Renal cortex interstitium (tissue), 11 donors: ENCODE data around the gene RAB36. TPM values are rescaled to one million over a fixed set of nuclear protein-coding genes. Genes with fewer than 3 reads are reported as not detected.

Experiments
- DNase-seq, 11 donors: peaks; one replicate each; pipeline ENCODE4 v3.0.0-alpha.2; 2013; ENCODE audit warnings: low read depth in 9 of 11, low spot score in 4 of 11; ENCODE audit errors: extremely low read depth in 1 of 11
- polyA plus RNA-seq, 3 donors: library from polyadenylated mRNA; unstranded; fragments of 120-200 nt; gene quantifications; one replicate each; pipeline ENCODE4 v1.2.1, GENCODE V29; 2013; ENCODE audit not compliant: insufficient read length in 3 of 3

RAB36 gene
- polyA plus RNA-seq, 3 donors = 15.0 to 20.9 (median 16.5) TPM

GRCh38 chr22:23146478-23147205, 1.4 kb downstream of the RAB36 start:
- DNase-seq = no peak

- DNase-seq = no peak
Measured at GRCh38 chr22:23147617-23148387, 2.5 kb downstream of the RAB36 start.

- DNase-seq = no peak
Measured at GRCh38 chr22:23149743-23150238, 4.5 kb downstream of the RAB36 start.

GRCh38 chr22:23150762-23151161, 5.5 kb downstream of the RAB36 start:
- DNase-seq = no peak

GRCh38 chr22:23151827-23152226, 6.5 kb downstream of the RAB36 start:
- DNase-seq = no peak

GRCh38 chr22:23152238-23153114, 7.2 kb downstream of the RAB36 start:
- DNase-seq = no peak

- DNase-seq = no peak
Measured at GRCh38 chr22:23153994-23154393, 8.7 kb downstream of the RAB36 start.

DNA sequence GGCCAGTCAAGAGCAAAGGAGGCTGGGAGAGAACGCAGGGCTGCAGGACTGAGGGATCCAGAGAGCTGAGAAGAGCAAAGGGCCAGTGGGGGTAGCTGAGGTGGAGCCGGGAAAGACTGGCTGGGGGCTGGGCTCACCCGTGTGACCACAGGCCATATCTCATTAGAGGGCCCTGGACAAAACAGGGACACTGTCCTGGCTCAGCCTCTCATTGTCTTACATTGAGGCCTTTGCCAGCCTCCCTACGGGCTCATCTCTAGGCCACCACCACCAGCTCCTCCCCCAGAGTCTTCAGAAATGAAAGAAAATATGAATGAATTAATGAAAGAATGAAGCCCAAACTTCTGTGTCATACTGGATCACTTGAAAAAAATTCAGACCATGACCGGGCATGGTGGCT, 9.2 kb downstream of the RAB36 start:
- DNase-seq = no peak

DNA sequence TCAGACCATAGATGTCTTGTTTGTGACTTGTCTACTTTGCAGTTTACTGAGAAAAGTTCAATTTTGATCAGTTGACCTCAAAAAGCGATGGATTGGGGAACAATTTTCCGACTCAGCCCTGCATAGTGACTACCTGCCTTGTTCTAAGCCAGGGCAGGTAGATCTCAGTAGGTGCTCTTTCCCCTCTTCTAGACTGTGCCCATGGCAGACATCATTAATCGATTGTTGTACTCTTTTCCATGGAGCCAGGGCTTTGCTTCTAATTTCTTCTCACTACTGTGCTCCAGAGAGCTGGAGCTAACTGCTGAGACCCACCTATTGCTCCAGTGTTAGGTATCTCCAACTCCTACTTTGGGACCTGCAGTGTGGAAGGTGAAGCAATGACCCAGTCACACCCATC, 9.9 kb downstream of the RAB36 start:
- DNase-seq = no peak

- no peak for DNase-seq
Measured at GRCh38 chr22:23155831-23156230, 10.6 kb downstream of the RAB36 start.

- DNase-seq = no peak
Measured at GRCh38 chr22:23156286-23156685, 11.0 kb downstream of the RAB36 start.

- DNase-seq = no peak
Measured at GRCh38 chr22:23157560-23158515, 12.6 kb downstream of the RAB36 start.

DNA sequence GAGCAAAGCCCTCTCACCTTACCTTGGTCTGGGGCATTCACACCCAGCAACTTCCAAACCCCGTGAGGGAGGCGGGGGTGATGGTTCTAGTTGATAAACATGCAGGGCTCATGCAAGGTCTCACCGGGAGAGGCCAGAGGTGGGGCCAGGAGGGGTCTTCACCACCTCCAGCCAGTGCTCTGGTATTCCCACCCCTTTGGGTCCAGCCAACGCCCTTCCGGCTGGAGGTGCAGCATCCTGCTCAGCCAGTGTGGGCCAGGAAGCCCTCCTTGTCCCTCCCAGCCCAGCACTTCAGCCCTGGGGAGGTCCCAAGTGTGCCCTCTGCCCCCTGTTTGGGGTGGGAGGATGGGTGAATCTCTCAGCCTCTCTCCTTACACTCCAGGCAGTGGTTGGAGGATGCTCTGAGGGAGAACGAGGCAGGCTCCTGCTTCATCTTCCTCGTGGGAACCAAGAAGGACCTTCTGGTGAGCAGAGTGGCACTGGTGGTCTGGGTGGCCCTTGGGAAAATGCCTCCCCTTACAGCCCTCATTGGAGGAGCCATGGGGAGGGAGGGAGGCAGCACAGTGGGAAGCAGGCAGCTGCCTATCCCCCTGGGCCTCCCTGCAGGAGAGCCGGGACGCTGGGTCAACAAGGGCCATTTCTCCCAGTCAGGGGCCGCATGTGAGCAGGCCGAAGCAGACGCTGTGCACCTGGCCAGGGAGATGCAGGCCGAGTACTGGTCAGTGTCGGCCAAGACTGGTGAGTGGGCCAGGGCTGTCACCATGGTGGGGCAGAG, 13.4 kb downstream of the RAB36 start:
- DNase-seq = no peak

DNA sequence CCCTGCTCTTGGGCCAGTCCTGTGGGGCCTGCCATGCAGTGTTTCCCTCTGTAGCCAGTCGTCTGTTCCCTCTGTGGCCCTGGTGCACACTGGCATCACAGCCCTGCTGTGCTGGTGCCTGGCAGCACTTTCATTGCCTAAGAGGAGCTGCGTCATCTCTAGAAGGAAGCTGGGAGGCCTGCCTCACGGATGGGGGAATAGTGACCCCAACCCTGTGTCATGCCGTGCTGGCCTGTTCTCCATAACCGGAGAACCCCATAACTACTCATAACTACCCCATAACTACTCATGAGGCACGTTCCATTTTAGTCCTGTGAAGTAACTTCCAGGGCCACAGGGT, 14.0 kb downstream of the RAB36 start:
- DNase-seq = no peak

GRCh38 chr22:23161029-23161428, 15.8 kb downstream of the RAB36 start:
- no peak for DNase-seq

DNA sequence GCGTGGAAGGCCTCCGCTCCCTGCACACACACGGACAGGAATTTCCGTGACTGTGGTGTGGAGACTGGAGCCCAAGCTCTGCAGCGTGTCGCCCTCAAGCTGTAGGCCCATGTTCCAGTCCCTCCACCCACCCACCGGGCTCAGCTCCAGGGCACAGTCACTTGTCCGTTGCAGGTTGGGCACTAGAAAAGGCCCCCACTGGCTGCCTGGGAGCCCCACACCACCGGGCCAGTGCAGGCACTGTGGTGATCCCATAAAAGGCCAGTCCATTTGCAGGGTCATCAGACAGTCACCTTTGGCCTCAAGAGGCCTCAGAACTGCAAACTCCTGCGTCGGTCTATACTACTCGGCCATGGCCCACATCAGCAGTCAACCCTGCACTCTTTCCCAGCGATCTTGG, 16.3 kb downstream of the RAB36 start:
- no peak for DNase-seq

DNA sequence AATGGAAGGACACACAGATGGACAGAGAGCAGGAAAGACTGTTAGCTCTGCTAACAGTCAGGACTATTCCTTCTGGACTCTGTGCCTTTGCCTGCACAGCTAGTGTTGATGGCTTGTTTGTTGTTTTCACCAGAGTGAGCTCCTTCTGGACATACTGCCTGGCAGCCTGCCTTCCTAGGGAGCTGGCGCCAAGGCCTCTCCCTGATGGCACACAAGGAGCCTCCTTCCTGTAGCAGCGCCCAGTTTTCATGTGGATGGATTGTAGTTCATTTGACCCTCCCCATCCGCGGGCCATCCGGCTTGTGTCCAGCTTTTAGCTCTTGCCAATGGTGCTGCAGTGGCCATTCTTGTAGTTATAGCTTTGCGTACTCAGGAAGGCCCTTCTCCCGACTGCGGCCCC, 18.4 kb downstream of the RAB36 start:
- no peak for DNase-seq

GRCh38 chr22:23164091-23164490, 18.8 kb downstream of the RAB36 start:
- DNase-seq = no peak
